K562 (cell line): ENCODE results near the gene PNP. TPM values are rescaled to one million over a fixed set of nuclear protein-coding genes. Genes with fewer than 3 reads are reported as not detected.
A peak's percentile ranks its signal among the peaks of the same experiment; 100 is the strongest.

ENCODE experiments used
- ATAC-seq: fragments of 200-7000 bp; cut with Tn5 transposase; 3 replicates; pipeline ENCODE4 v1.9.1; 2020; ENCODE audit warnings: moderate library complexity
- BruUV-seq: library from RNA; stranded (reverse); fragments of 400-500 nt; replicated peaks from 2 replicates; lab custom pipeline; 2021; lab: Mats Ljungman, UMichigan
- CTCF ChIA-PET: fragments of 300-600 bp; formaldehyde crosslinking; extraction: SDS; loops from one replicate; lab custom pipeline; 2021; ENCODE audit warnings: low intra/inter-chr PET ratio; lab: Yijun Ruan, JAX
- POLR2A ChIA-PET: fragments of 300-600, 350-650 bp; sonication (Branson Sonifier 250); formaldehyde crosslinking; extraction: SDS; loops from one replicate; lab custom pipeline; 2021; ENCODE audit warnings: antibody characterized with exemption, inconsistent platforms; lab: Yijun Ruan, JAX
- DNase-seq, 4 experiments: peaks; one replicate each; pipeline versions ENCODE4 v3.0.0 to v3.0.0-alpha.2; 2011 to 2018; ENCODE audit warnings: low spot score in 3 of 4, mixed read lengths in 3 of 4; ENCODE audit errors: extremely low read depth in 1 of 4
- FAIRE-seq: peaks from 2 replicates; lab custom pipeline; 2011; peaks lifted over from hg19 to GRCh38; lab: Jason Lieb, UNC
- H2AFZ ChIP-seq: 2 replicates; pipeline ENCODE4 v1.6.0; 2011; ENCODE audit warnings: low read depth, low read length, control low read depth, inconsistent platforms
- H3K27ac ChIP-seq: fragments of 200-600 bp; 3 replicates; pipeline ENCODE4 v1.8.0; 2011; ENCODE audit warnings: low read depth, mild to moderate bottlenecking, control low read depth, inconsistent platforms, low read length, moderate library complexity, mixed read lengths; ENCODE audit errors: extremely low read depth
- H3K27me3 ChIP-seq, 2 experiments: fragments of 300-600 bp in 1 of 2; 2 replicates in 1 of 2; 3 replicates in 1 of 2; pipeline versions ENCODE4 v1.6.0 to v1.8.0; 2011; ENCODE audit warnings: inconsistent platforms in 2 of 2, low read length in 2 of 2, mild to moderate bottlenecking in 1 of 2, mixed read lengths in 1 of 2, moderate library complexity in 1 of 2; ENCODE audit not compliant: control insufficient read depth in 2 of 2, insufficient read depth in 2 of 2
- H3K36me3 ChIP-seq: fragments of 300-600 bp; 3 replicates; pipeline ENCODE4 v1.8.0; 2011; ENCODE audit warnings: mild to moderate bottlenecking, low read length, inconsistent platforms; ENCODE audit not compliant: control insufficient read depth, insufficient read depth
- H3K4me1 ChIP-seq, 2 experiments: fragments of 200-600 bp in 1 of 2; replicated peaks in 1 of 2; 2 replicates in 1 of 2; 3 replicates in 1 of 2; pipeline versions ENCODE4 v1.5.1 to v1.8.0; 2011; ENCODE audit warnings: inconsistent platforms in 2 of 2, low read length in 2 of 2, mild to moderate bottlenecking in 1 of 2, mixed read lengths in 1 of 2, moderate library complexity in 1 of 2; ENCODE audit not compliant: control insufficient read depth in 2 of 2, insufficient read depth in 2 of 2
- H3K4me2 ChIP-seq: 2 replicates; pipeline ENCODE4 v1.6.1; 2011; ENCODE audit warnings: low read length, control low read depth, inconsistent platforms, mixed read lengths; ENCODE audit not compliant: insufficient read depth
- H3K4me3 ChIP-seq: fragments of 200-600 bp; sonication (generic), shearing (Covaris generic); 2 replicates; pipeline ENCODE4 v1.5.1; 2016; ENCODE audit warnings: control low read depth, inconsistent platforms
- H3K79me2 ChIP-seq: fragments of 200-600 bp; 3 replicates; pipeline ENCODE4 v1.8.0; 2011; ENCODE audit warnings: low read length, inconsistent platforms; ENCODE audit not compliant: control insufficient read depth, insufficient read depth
- H3K9ac ChIP-seq, 2 experiments: 2 replicates each; pipeline versions ENCODE4 v1.6.0 to v1.6.1; 2011; ENCODE audit warnings: low read depth in 2 of 2, low read length in 2 of 2, control low read depth in 1 of 2, inconsistent platforms in 1 of 2, mild to moderate bottlenecking in 1 of 2, mixed read lengths in 1 of 2; ENCODE audit not compliant: insufficient read depth in 1 of 2
- H3K9me1 ChIP-seq: one replicate; pipeline ENCODE4 v1.6.0; 2011; ENCODE audit warnings: inconsistent platforms, mild to moderate bottlenecking, low read length, moderate library complexity; ENCODE audit not compliant: control insufficient read depth, insufficient read depth
- H3K9me3 ChIP-seq: replicated peaks from 2 replicates; pipeline ENCODE4 v1.5.1; 2011; ENCODE audit warnings: low read depth, low read length, inconsistent platforms; ENCODE audit not compliant: control insufficient read depth, insufficient read depth
- H4K20me1 ChIP-seq: replicated peaks from 2 replicates; pipeline ENCODE4 v1.6.1; 2011; ENCODE audit warnings: low read length, inconsistent platforms, mixed read lengths; ENCODE audit not compliant: control insufficient read depth, insufficient read depth
- BRD4 ChIP-seq: fragments of 200-600 bp; sonication (generic); IDR thresholded peaks from 2 replicates; pipeline ENCODE4 v1.6.1; 2017; ENCODE audit warnings: inconsistent platforms
- CTBP1 ChIP-seq: fragments of 450-650 bp; IDR thresholded peaks from 2 replicates; pipeline ENCODE4 v1.6.1; 2016; ENCODE audit warnings: borderline replicate concordance
- ELF2 ChIP-seq: fragments of 250-450 bp; sonication (Bioruptor Pico); IDR thresholded peaks from 2 replicates; pipeline ENCODE4 v1.5.0; 2021; ENCODE audit warnings: mild to moderate bottlenecking
- HES1 ChIP-seq: fragments of 450-650 bp; IDR thresholded peaks from 2 replicates; pipeline ENCODE4 v1.6.1; 2016; ENCODE audit warnings: low read depth, mild to moderate bottlenecking, moderate library complexity
- HSF4 ChIP-seq: fragments of 250-450 bp; sonication (Bioruptor Pico); IDR thresholded peaks from 2 replicates; pipeline ENCODE4 v2.1.2; 2022; ENCODE audit warnings: mild to moderate bottlenecking, moderate library complexity, borderline replicate concordance
- PCBP1 ChIP-seq: fragments of 200-400 bp; formaldehyde crosslinking; IDR thresholded peaks from 2 replicates; pipeline ENCODE4 v1.6.1; 2018; ENCODE audit warnings: mild to moderate bottlenecking, low read depth, low read length; ENCODE audit not compliant: poor library complexity, severe bottlenecking
- RAD51 ChIP-seq: fragments of 450-650 bp; IDR thresholded peaks from 2 replicates; pipeline ENCODE4 v1.7.1; 2016; ENCODE audit warnings: low read depth, mild to moderate bottlenecking, borderline replicate concordance
- RBM17 ChIP-seq: fragments of 200-400 bp; formaldehyde crosslinking; IDR thresholded peaks from 2 replicates; pipeline ENCODE4 v1.6.1; 2017; ENCODE audit warnings: low read depth, mild to moderate bottlenecking, low read length, borderline replicate concordance
- RBM25 ChIP-seq: fragments of 200-400 bp; formaldehyde crosslinking; IDR thresholded peaks from 2 replicates; pipeline ENCODE4 v1.6.1; 2018; ENCODE audit warnings: low read length, low read depth, moderate library complexity; ENCODE audit not compliant: severe bottlenecking
- TEAD1 ChIP-seq, 2 experiments: fragments of 450-650 bp in 1 of 2; sonication (generic) in 1 of 2; formaldehyde crosslinking; IDR thresholded peaks; 2 replicates each; pipeline versions ENCODE4 v1.4.0 to v1.8.0; 2020 to 2022; ENCODE audit warnings: mild to moderate bottlenecking in 2 of 2, missing genetic modification reagents in 1 of 2
- TRIM24 ChIP-seq, 2 experiments: fragments of 450-650 bp; IDR thresholded peaks; 2 replicates each; pipeline ENCODE4 v1.6.1; 2016
- ZNF324 ChIP-seq: fragments of 250-450 bp; sonication (Bioruptor Pico); IDR thresholded peaks from 2 replicates; pipeline ENCODE4 v1.4.0; 2020; ENCODE audit warnings: mild to moderate bottlenecking
- ZNF785 ChIP-seq: fragments of 250-450 bp; sonication (Bioruptor Pico); IDR thresholded peaks from 2 replicates; pipeline ENCODE4 v1.4.0; 2020; ENCODE audit warnings: mild to moderate bottlenecking
- WGBS: fragments of 100-300 bp; shearing (Covaris generic); methylation state at CpG from one replicate; pipeline ENCODE4 v1.1.6; 2016; ENCODE audit warnings: low coverage, mixed read lengths; ENCODE audit not compliant: insufficient coverage; ENCODE audit errors: missing lambda C conversion rate; 5-methylcytosine and 5-hydroxymethylcytosine counted together
- in situ Hi-C: fragments of 300-500 bp; cut with MboI; formaldehyde crosslinking; loops from 4 replicates; pipeline ENCODE4 v1.15.0; 2018; ENCODE audit warnings: inconsistent platforms, mixed read lengths
- intact Hi-C: fragments of 100-400 bp; cut with micrococcal nuclease; formaldehyde crosslinking; loops from 2 replicates; pipeline ENCODE4 v1.14.2; 2022
- polyA plus RNA-seq, 8 experiments: library from polyadenylated mRNA; depleted of rRNA in 4 of 8; stranded (reverse) in 5 of 8; unstranded in 3 of 8; fragments of >200 nt; fragmentation: Nextera tagmentation in 2 of 8; fragmentation: Illumina TruSeq in 1 of 8; extraction: Ambion mirVana in 2 of 8; extraction: Trizol in 1 of 8; gene quantifications; 2 replicates each; pipeline versions ENCODE4 v1.2.1 to v1.2.3, GENCODE V29; 2011 to 2014; ENCODE audit warnings: inconsistent platforms in 1 of 8, missing spikeins in 1 of 8
- total RNA-seq, 7 experiments: library from RNA; depleted of rRNA in 6 of 7; stranded (reverse); fragments of >200 nt in 6 of 7; fragmentation: Illumina TruSeq in 2 of 7; extraction: Trizol in 2 of 7; gene quantifications; 2 replicates each; pipeline versions ENCODE4 v1.2.1 to v1.2.3, GENCODE V29; 2011 to 2021; ENCODE audit warnings: low replicate concordance in 1 of 7

PNP gene
- total and polyA plus RNA-seq, 9 of the 15 experiments (the other 6 are each of a cell fraction or from before 2014, with no cell fraction given) = 92.5 to 288 (median 137) TPM

GRCh38 chr14:20499108-20499507, 29.9 kb downstream of the PNP start:
- ChIA-PET CTCF (no interaction called here), POLR2A (interaction anchor here (0.7 kb wide), 1 partner anchor 30 kb away, joined by 5 read pairs; the partner anchor contains the start of gene PNP)
- Histone ChIP-seq H3K36me3 (no peaks in the 10 kb centered on the region), H4K20me1 (no peaks in the 10 kb centered on the region), H3K9me3 (no peaks in the 10 kb centered on the region), H3K4me1 (peaks cover 0 to 5% of the 10 kb centered on the region in 2 experiments; a peak in 2 of 5 replicates), H2AFZ (peak overlapping the region; percentile 71), H3K4me3 (no peak overlapping the region), H3K9ac (no peak overlapping the region), H3K27ac (no peak overlapping the region), H3K79me2 (no peaks in the 10 kb centered on the region), H3K27me3 (no peaks in the 10 kb centered on the region), H3K4me2 (0 out of 2 replicates have a peak overlapping the region, but pooled peaks have one; percentile 4), H3K9me1 (no peaks in the 10 kb centered on the region)
- in situ Hi-C loops = no loop called here
- TF ChIP-seq ELF2 (CRISPR knock-in tag) (no peak), RBM25 (no peak), HSF4 (no peak), PCBP1 (no peak), CTBP1 (no peak), TRIM24 (IDR thresholded peaks at IDR 0.05) (no peak), ZNF324 (CRISPR knock-in tag) (no peak), BRD4 (no peak), HES1 (no peak), RAD51 (no peak), RBM17 (no peak), ZNF785 (CRISPR knock-in tag) (no peak), TEAD1 (CRISPR knock-in tag; IDR thresholded peaks at IDR 0.05) (no peak)
- intact Hi-C loops = no loop called here
- 27% methylated on average over 2 of the region's 4 CpGs for WGBS
- no TSS peak for BruUV-seq
- peak; percentile 34; the same call in 2 of the 3 replicates for ATAC-seq
- no peak for DNase-seq
- FAIRE-seq = no peak
